HepG2 (cell line): ENCODE data around the gene LEMD3. TPM values are rescaled to one million over a fixed set of nuclear protein-coding genes. Genes with fewer than 3 reads are reported as not detected.

Experiments used
- SKIL ChIP-seq: sonication (generic); formaldehyde crosslinking; IDR thresholded peaks from 2 replicates; pipeline ENCODE4 v1.8.0; 2022; ENCODE audit warnings: missing genetic modification reagents, mild to moderate bottlenecking, moderate library complexity, borderline replicate concordance
- ZNF138 ChIP-seq: sonication (generic); formaldehyde crosslinking; IDR thresholded peaks from 2 replicates; pipeline ENCODE4 v1.5.0; 2020; ENCODE audit warnings: mild to moderate bottlenecking, low read depth, missing genetic modification reagents
- ZNF33B ChIP-seq: sonication (generic); formaldehyde crosslinking; IDR thresholded peaks from 2 replicates; pipeline ENCODE4 v1.5.1; 2020; ENCODE audit warnings: mild to moderate bottlenecking, missing genetic modification reagents
- polyA plus RNA-seq, 8 experiments: library from polyadenylated mRNA; depleted of rRNA in 3 of 8; stranded (reverse) in 7 of 8; unstranded in 1 of 8; fragments of >200 nt; fragmentation: Illumina TruSeq in 4 of 8; extraction: Trizol in 4 of 8; gene quantifications; 2 replicates each; pipeline versions ENCODE4 v1.2.1 to v1.2.3, GENCODE V29; 2011 to 2016; ENCODE audit warnings: low read depth in 4 of 8, missing spikeins in 1 of 8, mixed read lengths in 1 of 8; ENCODE audit not compliant: insufficient read depth in 1 of 8
- total RNA-seq, 5 experiments: library from RNA; depleted of rRNA; stranded (reverse); fragments of >200 nt; fragmentation: Illumina TruSeq; extraction: Trizol; gene quantifications; 2 replicates each; pipeline ENCODE4 v1.2.3, GENCODE V29; 2016; ENCODE audit warnings: low read depth in 1 of 5
- TF ChIP-seq, protein P1 (sequence below): sonication (generic); formaldehyde crosslinking; IDR thresholded peaks from 2 replicates; pipeline ENCODE4 v1.4.0; 2020; ENCODE audit warnings: missing genetic modification reagents

The LEMD3 gene
- total and polyA plus RNA-seq, 2 of the 13 experiments (the other 11 are each of a cell fraction or from before 2014, with no cell fraction given): 9.3 to 18.7 TPM

- TF ChIP-seq, protein P1, sequence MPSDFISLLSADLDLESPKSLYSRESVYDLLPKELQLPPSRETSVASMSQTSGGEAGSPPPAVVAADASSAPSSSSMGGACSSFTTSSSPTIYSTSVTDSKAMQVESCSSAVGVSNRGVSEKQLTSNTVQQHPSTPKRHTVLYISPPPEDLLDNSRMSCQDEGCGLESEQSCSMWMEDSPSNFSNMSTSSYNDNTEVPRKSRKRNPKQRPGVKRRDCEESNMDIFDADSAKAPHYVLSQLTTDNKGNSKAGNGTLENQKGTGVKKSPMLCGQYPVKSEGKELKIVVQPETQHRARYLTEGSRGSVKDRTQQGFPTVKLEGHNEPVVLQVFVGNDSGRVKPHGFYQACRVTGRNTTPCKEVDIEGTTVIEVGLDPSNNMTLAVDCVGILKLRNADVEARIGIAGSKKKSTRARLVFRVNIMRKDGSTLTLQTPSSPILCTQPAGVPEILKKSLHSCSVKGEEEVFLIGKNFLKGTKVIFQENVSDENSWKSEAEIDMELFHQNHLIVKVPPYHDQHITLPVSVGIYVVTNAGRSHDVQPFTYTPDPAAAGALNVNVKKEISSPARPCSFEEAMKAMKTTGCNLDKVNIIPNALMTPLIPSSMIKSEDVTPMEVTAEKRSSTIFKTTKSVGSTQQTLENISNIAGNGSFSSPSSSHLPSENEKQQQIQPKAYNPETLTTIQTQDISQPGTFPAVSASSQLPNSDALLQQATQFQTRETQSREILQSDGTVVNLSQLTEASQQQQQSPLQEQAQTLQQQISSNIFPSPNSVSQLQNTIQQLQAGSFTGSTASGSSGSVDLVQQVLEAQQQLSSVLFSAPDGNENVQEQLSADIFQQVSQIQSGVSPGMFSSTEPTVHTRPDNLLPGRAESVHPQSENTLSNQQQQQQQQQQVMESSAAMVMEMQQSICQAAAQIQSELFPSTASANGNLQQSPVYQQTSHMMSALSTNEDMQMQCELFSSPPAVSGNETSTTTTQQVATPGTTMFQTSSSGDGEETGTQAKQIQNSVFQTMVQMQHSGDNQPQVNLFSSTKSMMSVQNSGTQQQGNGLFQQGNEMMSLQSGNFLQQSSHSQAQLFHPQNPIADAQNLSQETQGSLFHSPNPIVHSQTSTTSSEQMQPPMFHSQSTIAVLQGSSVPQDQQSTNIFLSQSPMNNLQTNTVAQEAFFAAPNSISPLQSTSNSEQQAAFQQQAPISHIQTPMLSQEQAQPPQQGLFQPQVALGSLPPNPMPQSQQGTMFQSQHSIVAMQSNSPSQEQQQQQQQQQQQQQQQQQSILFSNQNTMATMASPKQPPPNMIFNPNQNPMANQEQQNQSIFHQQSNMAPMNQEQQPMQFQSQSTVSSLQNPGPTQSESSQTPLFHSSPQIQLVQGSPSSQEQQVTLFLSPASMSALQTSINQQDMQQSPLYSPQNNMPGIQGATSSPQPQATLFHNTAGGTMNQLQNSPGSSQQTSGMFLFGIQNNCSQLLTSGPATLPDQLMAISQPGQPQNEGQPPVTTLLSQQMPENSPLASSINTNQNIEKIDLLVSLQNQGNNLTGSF (CRISPR knock-in tag): no peak
- no peak for TF ChIP-seq SKIL
- no peak for TF ChIP-seq ZNF33B
- TF ChIP-seq ZNF138 (CRISPR knock-in tag): no peak
These were observed 962 bp downstream of the LEMD3 start (continued) for GRCh38 chr12:65170209-65170881.
